ENCODE measurements around the gene SLC17A2. TPM values are rescaled to one million over a fixed set of nuclear protein-coding genes. Genes with fewer than 3 reads are reported as not detected.

Gene SLC17A2
- total RNA-seq, 1 donor from 2014 or later, result not detected

DNA sequence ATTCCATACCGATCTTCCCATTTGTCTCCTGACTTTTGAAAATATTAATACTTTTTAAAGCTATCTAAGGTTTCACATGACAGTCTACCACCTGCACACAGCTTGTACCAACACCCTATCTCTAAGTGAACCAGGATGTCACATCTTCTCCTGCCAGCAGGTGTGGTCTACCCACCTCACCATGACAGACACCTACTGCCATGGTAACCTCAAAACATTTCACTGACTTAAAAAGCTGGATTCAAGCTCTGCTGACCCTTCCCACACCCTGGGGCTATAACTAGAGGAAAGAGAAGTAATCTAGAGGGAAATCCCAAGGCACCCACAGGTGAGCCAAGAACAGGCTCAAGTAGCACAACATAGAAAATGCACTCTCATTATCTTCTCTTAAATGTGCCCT, 57.7 kb downstream of the SLC17A2 start:
- Mint-ChIP-seq H3K9me3 (no peaks in the 10 kb centered on the region), H3K36me3 (ENCODE audit: low read depth) (no peaks in the 10 kb centered on the region), H3K4me1 (no peaks in the 10 kb centered on the region), H3K4me3 (no peak overlapping the region), H3K27ac (no peak overlapping the region), H3K27me3 (peaks cover 10% of the 10 kb centered on the region)
- no peak for DNase-seq
- CTCF ChIA-PET, result no interaction called here
- ATAC-seq (ENCODE audit: low read depth), result no peak
- intact Hi-C loops (cut with micrococcal nuclease), result no loop called here
- no peak for TF ChIP-seq CTCF (IDR thresholded peaks at IDR 0.05)
- POLR2A ChIA-PET, result no interaction called here

DNA sequence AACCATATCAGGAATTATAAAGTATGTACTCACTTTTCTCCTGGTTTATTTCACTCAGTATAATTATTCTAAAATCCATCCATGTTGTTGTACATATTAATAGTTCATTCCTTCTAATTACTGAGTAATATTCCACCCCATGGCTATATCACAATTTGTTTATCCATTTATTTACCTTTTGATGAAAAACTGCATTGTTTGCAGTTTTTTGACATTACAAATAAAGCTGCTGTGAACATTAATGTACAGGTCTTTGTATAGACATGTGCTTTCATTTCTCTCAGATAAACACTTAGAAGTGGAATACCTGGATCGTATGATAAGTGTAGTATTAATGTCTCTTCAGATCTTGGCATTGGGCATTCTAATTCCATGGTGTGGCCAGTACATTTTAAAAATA, 60.7 kb downstream of the SLC17A2 start:
- DNase-seq (no peak), ATAC-seq (ENCODE audit: low read depth) (no peak)
- ChIA-PET POLR2A (no interaction called here), CTCF (no interaction called here)
- no peaks in the 10 kb centered on the region for H3K4me1 Mint-ChIP-seq
- no peaks in the 10 kb centered on the region for H3K36me3 Mint-ChIP-seq (ENCODE audit: low read depth)
- no peaks in the 10 kb centered on the region for H3K9me3 Mint-ChIP-seq
- H3K27me3 Mint-ChIP-seq, result peaks cover 8% of the 10 kb centered on the region
- TF ChIP-seq CTCF (IDR thresholded peaks at IDR 0.05), result no peak
- H3K4me3 Mint-ChIP-seq, result no peak overlapping the region
- intact Hi-C loops (cut with micrococcal nuclease), result no loop called here
- no peak overlapping the region for H3K27ac Mint-ChIP-seq

- Mint-ChIP-seq H3K9me3 (no peaks in the 10 kb centered on the region), H3K27ac (no peak overlapping the region), H3K27me3 (peaks cover 20% of the 10 kb centered on the region), H3K4me1 (no peaks in the 10 kb centered on the region), H3K36me3 (ENCODE audit: low read depth) (no peaks in the 10 kb centered on the region), H3K4me3 (no peak overlapping the region)
- no peak for DNase-seq
- ATAC-seq (ENCODE audit: low read depth), result no peak
- intact Hi-C loops (cut with micrococcal nuclease), result no loop called here
- ChIA-PET POLR2A (no interaction called here), CTCF (no interaction called here)
- TF ChIP-seq CTCF (IDR thresholded peaks at IDR 0.05), result no peak
Observed at GRCh38 chr6:25868436-25869183, 61.9 kb downstream of the SLC17A2 start.

DNA sequence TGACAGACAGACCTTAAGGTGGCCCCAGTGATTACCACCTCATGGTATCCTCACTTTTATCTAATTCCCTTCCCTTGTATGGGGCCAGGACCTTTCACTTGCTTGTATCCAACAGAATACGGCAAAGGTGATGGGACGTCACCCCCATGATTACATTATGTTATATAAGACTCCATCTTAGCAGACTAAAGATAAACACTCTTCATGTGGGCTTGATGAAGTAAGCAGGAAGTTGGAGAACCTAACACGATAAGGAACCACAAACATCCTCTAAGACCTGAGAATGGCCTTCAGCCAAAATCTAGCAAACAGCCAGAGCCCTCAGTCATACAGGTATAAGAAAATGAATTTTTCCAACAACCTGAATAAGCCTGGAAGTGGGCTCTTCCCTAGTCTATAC, 64.5 kb downstream of the SLC17A2 start:
- ATAC-seq (ENCODE audit: low read depth) (no peak), DNase-seq (no peak)
- ChIA-PET POLR2A (no interaction called here), CTCF (no interaction called here)
- peaks cover 19% of the 10 kb centered on the region for H3K27me3 Mint-ChIP-seq
- H3K4me1 Mint-ChIP-seq, result no peaks in the 10 kb centered on the region
- TF ChIP-seq CTCF (IDR thresholded peaks at IDR 0.05), result no peak
- no peak overlapping the region for H3K4me3 Mint-ChIP-seq
- intact Hi-C loops (cut with micrococcal nuclease), result no loop called here
- no peaks in the 10 kb centered on the region for H3K36me3 Mint-ChIP-seq (ENCODE audit: low read depth)
- H3K9me3 Mint-ChIP-seq, result no peaks in the 10 kb centered on the region
- no peak overlapping the region for H3K27ac Mint-ChIP-seq

- POLR2A ChIA-PET, result no interaction called here
Observed at GRCh38 chr6:25863360-25863759, 67.1 kb downstream of the SLC17A2 start.

More at GRCh38 chr6:25863360-25863759, 67.1 kb downstream of the SLC17A2 start:
- intact Hi-C loops (cut with micrococcal nuclease), result no loop called here
- no peak for ATAC-seq (ENCODE audit: low read depth)
- Mint-ChIP-seq H3K9me3 (no peaks in the 10 kb centered on the region), H3K4me1 (no peaks in the 10 kb centered on the region), H3K27me3 (peaks cover 24% of the 10 kb centered on the region), H3K36me3 (ENCODE audit: low read depth) (no peaks in the 10 kb centered on the region), H3K4me3 (no peak overlapping the region), H3K27ac (no peak overlapping the region)
- TF ChIP-seq CTCF (IDR thresholded peaks at IDR 0.05), result no peak
- DNase-seq, result no peak
- CTCF ChIA-PET, result no interaction called here

Other genes with a start within 250 kb of the SLC17A2 start
- gene SLC17A4, start 175.9 kb downstream of the SLC17A2 start, total RNA-seq, result not detected in 2 replicates
- gene SLC17A1, start 98.6 kb downstream of the SLC17A2 start, total RNA-seq, result not detected in 2 replicates
- not detected in 2 replicates for gene SLC17A3, start 56.4 kb downstream of the SLC17A2 start, total RNA-seq
- gene TRIM38, start 32.1 kb upstream of the SLC17A2 start, total RNA-seq, result 31.7 and 36.8 TPM in 2 replicates
- 0.98 and 1.1 TPM in 2 replicates for gene HFE, start 156.7 kb upstream of the SLC17A2 start, total RNA-seq

Data from activated B cell treated with CpG ODN at 0.5 μM for 24 hours (primary cell).